ENCODE results near the gene NEURL1. TPM values are rescaled to one million over a fixed set of nuclear protein-coding genes. Genes with fewer than 3 reads are reported as not detected.

The NEURL1 gene
- total and polyA plus RNA-seq, 4 experiments from 2014 or later, result 0.76 to 0.96 (median 0.83) TPM

DNA sequence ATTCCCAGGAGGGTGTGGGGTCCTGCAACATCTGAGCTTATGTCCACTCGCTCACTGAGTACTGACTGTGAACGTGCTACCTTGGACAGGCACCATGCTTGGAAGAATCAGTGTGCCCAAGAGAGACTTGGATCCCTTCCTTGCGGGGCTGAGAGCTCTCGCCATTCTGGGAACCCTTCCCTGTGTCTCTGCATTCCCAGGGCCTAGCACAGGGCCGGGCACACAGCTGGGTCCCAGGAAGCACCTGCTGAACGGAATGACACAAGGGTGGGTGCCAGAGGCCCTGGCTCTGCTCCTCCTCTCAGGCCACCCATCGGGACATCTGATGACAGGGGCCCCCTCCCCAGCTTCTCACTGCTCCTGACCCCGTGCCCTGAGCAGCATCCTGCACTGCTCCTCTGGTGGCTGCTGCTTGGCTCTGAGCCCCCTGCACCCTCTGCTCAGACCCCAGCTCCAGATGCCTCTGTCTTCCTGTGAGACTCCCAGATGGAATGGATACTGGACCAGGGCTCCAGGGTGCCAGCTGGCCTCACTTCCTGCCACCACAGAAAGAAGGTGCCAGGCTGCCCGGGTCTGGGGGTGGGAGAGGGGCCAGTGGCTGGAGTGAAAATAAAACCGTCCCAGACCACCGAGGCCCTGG lies 129.6 kb downstream of the NEURL1 start:
- H3K4me1 ChIP-seq (ENCODE audit: insufficient read depth, low read length), result no peaks in the 10 kb centered on the region
- no peaks in the 10 kb centered on the region for H3K9me3 Mint-ChIP-seq
- H3K9me3 ChIP-seq (ENCODE audit: control insufficient read depth in 1 of 2, low read length in 2 of 2), result no peaks in the 10 kb centered on the region
- no peak overlapping the region for H3K4me3 Mint-ChIP-seq
- peaks cover 9 to 31% of the 10 kb centered on the region in 2 donors for H3K36me3 Mint-ChIP-seq
- no peaks in the 10 kb centered on the region for H3K27me3 Mint-ChIP-seq
- no peaks in the 10 kb centered on the region for H3K27me3 ChIP-seq (ENCODE audit: insufficient read depth, low read length)
- H3K27ac ChIP-seq (ENCODE audit: low read depth, low read length), result no peak overlapping the region
- no peak overlapping the region for H3K27ac Mint-ChIP-seq
- intact Hi-C loops (cut with micrococcal nuclease), result no loop called here
- ChIA-PET CTCF (ENCODE audit: partially characterized antibody) (no interaction called here), POLR2A (ENCODE audit: partially characterized antibody) (no interaction called here)
- no peak for DNase-seq
- H3K4me1 Mint-ChIP-seq, result no peaks in the 10 kb centered on the region
- peaks cover 5% of the 10 kb centered on the region for H3K36me3 ChIP-seq (ENCODE audit: insufficient read depth, low read length)
- no peak overlapping the region for H3K4me3 ChIP-seq (ENCODE audit: low read length in 2 of 2)

DNA sequence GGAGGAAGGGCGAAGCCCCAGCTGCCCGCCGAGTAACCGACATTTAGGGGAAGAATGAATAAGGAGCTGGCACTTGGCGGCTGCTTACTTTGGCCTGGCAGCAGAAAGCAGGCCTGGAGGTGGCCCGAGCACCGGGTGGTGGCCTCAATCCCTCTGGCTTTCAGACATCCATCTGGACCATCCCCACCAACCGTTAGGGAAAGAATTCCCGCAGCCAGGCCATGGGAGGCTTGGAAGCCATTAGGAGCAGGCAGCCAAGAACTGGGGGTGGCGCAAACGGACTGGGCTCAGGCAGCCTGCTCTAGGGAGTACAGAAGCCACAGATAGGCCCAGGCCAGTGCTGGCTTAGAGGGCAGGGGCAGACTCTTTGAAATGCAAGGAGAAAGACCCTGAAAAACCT lies 132.7 kb downstream of the NEURL1 start:
- Mint-ChIP-seq H3K9me3 (no peaks in the 10 kb centered on the region), H3K36me3 (peaks cover 4 to 26% of the 10 kb centered on the region in 2 donors), H3K4me1 (no peaks in the 10 kb centered on the region), H3K4me3 (no peak overlapping the region), H3K27me3 (no peaks in the 10 kb centered on the region), H3K27ac (no peak overlapping the region)
- H3K9me3 ChIP-seq (ENCODE audit: control insufficient read depth in 1 of 2, low read length in 2 of 2), result no peaks in the 10 kb centered on the region
- no peak overlapping the region for H3K4me3 ChIP-seq (ENCODE audit: low read length in 2 of 2)
- no peak overlapping the region for H3K27ac ChIP-seq (ENCODE audit: low read depth, low read length)
- ChIA-PET POLR2A (ENCODE audit: partially characterized antibody) (no interaction called here), CTCF (ENCODE audit: partially characterized antibody) (no interaction called here)
- H3K27me3 ChIP-seq (ENCODE audit: insufficient read depth, low read length), result no peaks in the 10 kb centered on the region
- no peak for DNase-seq
- H3K4me1 ChIP-seq (ENCODE audit: insufficient read depth, low read length), result no peaks in the 10 kb centered on the region
- no peaks in the 10 kb centered on the region for H3K36me3 ChIP-seq (ENCODE audit: insufficient read depth, low read length)
- intact Hi-C loops (cut with micrococcal nuclease), result no loop called here

DNA sequence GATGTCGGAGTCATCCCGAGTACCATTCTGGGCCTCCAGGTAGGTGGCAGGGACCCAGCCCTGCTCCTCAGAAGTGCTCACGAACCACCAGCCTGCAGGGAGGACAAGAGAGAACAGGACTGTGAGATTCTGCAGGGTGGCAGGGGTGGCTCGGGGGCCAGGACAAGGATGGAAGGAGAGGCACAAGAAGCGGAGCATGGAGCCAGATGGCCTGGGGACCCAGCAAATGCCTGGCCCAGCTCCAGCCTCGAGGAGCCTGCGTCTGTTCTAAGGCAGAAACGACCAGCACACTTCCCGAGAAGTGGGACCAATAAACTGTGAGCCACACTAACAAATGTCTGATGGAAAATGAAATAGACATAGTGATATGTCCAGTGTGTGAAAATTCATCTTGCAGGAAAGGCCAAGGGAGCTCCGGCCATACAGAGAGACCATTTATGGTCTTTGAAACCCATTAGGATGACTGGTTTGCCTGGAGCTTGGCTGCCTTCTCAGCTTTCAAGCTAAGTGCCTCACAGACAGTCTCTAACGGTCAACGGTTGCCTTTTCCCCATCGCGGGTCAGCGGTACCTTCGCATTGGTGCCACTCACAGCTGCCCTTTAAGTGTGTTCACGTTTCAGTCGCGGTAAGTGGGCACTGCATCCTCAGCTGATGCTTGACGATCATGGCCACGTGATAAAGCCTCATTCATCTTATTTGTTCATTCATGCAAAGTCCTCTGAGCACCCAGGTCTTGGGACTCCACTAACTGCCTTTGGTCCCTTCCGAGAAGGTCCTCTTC lies 133.8 kb downstream of the NEURL1 start:
- intact Hi-C loops (cut with micrococcal nuclease), result no loop called here
- no peak for DNase-seq
- no peaks in the 10 kb centered on the region for H3K27me3 Mint-ChIP-seq
- peak overlapping the region in 3 of 7 donors; percentile 25 to 64 (median 37) for H3K27ac Mint-ChIP-seq
- ChIA-PET CTCF (ENCODE audit: partially characterized antibody) (no interaction called here), POLR2A (ENCODE audit: partially characterized antibody) (no interaction called here)
- Histone ChIP-seq H3K4me3 (ENCODE audit: low read length in 2 of 2) (no peak overlapping the region), H3K9me3 (ENCODE audit: control insufficient read depth in 1 of 2, low read length in 2 of 2) (no peaks in the 10 kb centered on the region), H3K4me1 (ENCODE audit: insufficient read depth, low read length) (no peaks in the 10 kb centered on the region), H3K27me3 (ENCODE audit: insufficient read depth, low read length) (no peaks in the 10 kb centered on the region), H3K36me3 (ENCODE audit: insufficient read depth, low read length) (no peaks in the 10 kb centered on the region), H3K27ac (ENCODE audit: low read depth, low read length) (no peak overlapping the region)
- H3K36me3 Mint-ChIP-seq, result peaks cover 4 to 26% of the 10 kb centered on the region in 2 donors
- peaks cover 0 to 1% (median 0%) of the 10 kb centered on the region in 4 donors for H3K4me1 Mint-ChIP-seq
- no peak overlapping the region for H3K4me3 Mint-ChIP-seq
- no peaks in the 10 kb centered on the region for H3K9me3 Mint-ChIP-seq

DNA sequence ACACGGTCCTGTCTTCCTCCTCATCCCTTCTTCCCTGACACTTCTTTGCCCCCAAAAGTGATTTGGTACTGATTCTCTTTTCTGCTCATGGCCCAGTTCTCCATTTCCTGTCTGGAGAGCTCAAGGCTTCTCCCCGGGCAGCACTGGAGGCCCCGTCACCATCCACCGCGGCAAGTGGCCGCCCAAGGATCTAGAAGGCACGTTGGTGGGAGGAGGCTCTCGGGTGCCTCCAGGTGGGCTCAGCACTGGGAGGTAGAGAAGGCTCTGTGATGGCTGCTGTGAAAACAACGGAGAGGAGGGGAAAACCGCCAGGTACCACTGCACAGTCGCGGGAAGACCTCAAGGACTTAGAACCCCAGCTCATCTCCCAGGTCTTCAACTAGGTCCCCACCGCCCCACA lies 134.4 kb downstream of the NEURL1 start:
- ChIA-PET POLR2A (ENCODE audit: partially characterized antibody) (no interaction called here), CTCF (ENCODE audit: partially characterized antibody) (no interaction called here)
- H3K36me3 ChIP-seq (ENCODE audit: insufficient read depth, low read length), result no peaks in the 10 kb centered on the region
- no peaks in the 10 kb centered on the region for H3K4me1 ChIP-seq (ENCODE audit: insufficient read depth, low read length)
- Mint-ChIP-seq H3K27ac (peak overlapping the region in 1 of 7 donors; percentile 25), H3K4me1 (peaks cover 0 to 1% (median 0%) of the 10 kb centered on the region in 4 donors), H3K4me3 (no peak overlapping the region), H3K36me3 (peaks cover 4 to 26% of the 10 kb centered on the region in 2 donors), H3K27me3 (no peaks in the 10 kb centered on the region), H3K9me3 (no peaks in the 10 kb centered on the region)
- H3K27ac ChIP-seq (ENCODE audit: low read depth, low read length), result no peak overlapping the region
- no peaks in the 10 kb centered on the region for H3K9me3 ChIP-seq (ENCODE audit: control insufficient read depth in 1 of 2, low read length in 2 of 2)
- H3K27me3 ChIP-seq (ENCODE audit: insufficient read depth, low read length), result no peaks in the 10 kb centered on the region
- no peak overlapping the region for H3K4me3 ChIP-seq (ENCODE audit: low read length in 2 of 2)
- DNase-seq, result no peak
- intact Hi-C loops (cut with micrococcal nuclease), result no loop called here

DNA sequence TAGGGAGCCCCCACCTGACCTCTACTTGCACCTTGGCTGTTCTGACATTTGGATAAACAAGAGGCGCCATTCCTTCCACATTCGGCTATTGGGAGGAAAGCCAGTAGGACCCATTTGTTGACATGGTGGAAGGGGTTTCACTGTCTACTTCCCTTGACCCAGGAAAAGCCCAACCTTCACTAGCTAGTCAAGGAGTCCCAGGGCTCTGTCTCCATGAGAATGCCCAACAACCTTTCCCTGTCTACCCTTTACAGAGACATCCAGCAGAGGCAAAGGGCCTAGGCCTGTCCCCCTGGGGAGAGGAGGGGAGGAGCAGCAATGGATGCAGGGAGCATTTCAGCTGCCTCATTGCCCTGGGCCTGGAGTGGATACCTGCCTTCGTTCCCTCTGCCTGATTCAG lies 136.1 kb downstream of the NEURL1 start:
- Mint-ChIP-seq H3K27ac (no peak overlapping the region), H3K4me1 (peaks cover 0 to 1% (median 0%) of the 10 kb centered on the region in 4 donors), H3K27me3 (no peaks in the 10 kb centered on the region), H3K9me3 (no peaks in the 10 kb centered on the region), H3K36me3 (peaks cover 4 to 19% of the 10 kb centered on the region in 2 donors), H3K4me3 (no peak overlapping the region)
- H3K27me3 ChIP-seq (ENCODE audit: insufficient read depth, low read length), result no peaks in the 10 kb centered on the region
- H3K4me3 ChIP-seq (ENCODE audit: low read length in 2 of 2), result no peak overlapping the region
- H3K36me3 ChIP-seq (ENCODE audit: insufficient read depth, low read length), result no peaks in the 10 kb centered on the region
- H3K27ac ChIP-seq (ENCODE audit: low read depth, low read length), result no peak overlapping the region
- DNase-seq, result no peak
- ChIA-PET CTCF (ENCODE audit: partially characterized antibody) (no interaction called here), POLR2A (ENCODE audit: partially characterized antibody) (no interaction called here)
- H3K9me3 ChIP-seq (ENCODE audit: control insufficient read depth in 1 of 2, low read length in 2 of 2), result no peaks in the 10 kb centered on the region
- no peaks in the 10 kb centered on the region for H3K4me1 ChIP-seq (ENCODE audit: insufficient read depth, low read length)
- intact Hi-C loops (cut with micrococcal nuclease), result no loop called here

DNA sequence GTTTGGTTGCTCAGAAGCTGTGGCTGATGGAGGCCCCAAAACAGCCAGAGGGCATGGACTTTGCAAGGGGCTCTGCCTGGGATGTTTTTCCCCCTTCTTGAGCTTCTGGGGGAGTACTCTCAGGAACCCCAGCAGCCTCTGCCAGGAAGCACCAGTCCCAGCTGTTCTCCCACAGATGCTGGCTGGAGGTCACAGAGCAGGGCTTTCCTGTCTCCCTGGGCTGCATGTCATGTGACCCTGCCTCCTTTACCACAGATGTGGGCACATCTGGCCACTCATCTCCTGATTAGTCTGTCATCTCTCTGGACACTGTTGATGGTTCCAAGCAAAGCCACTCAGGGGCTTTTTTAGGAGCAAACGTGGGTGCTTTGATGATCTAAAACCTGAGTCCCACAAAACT lies 136.7 kb downstream of the NEURL1 start:
- peaks cover 0 to 1% (median 0%) of the 10 kb centered on the region in 4 donors for H3K4me1 Mint-ChIP-seq
- Histone ChIP-seq H3K4me1 (ENCODE audit: insufficient read depth, low read length) (no peaks in the 10 kb centered on the region), H3K27ac (ENCODE audit: low read depth, low read length) (no peak overlapping the region), H3K27me3 (ENCODE audit: insufficient read depth, low read length) (no peaks in the 10 kb centered on the region), H3K36me3 (ENCODE audit: insufficient read depth, low read length) (no peaks in the 10 kb centered on the region), H3K9me3 (ENCODE audit: control insufficient read depth in 1 of 2, low read length in 2 of 2) (no peaks in the 10 kb centered on the region), H3K4me3 (ENCODE audit: low read length in 2 of 2) (no peak overlapping the region)
- ChIA-PET CTCF (ENCODE audit: partially characterized antibody) (no interaction called here), POLR2A (ENCODE audit: partially characterized antibody) (no interaction called here)
- H3K4me3 Mint-ChIP-seq, result no peak overlapping the region
- no peak for DNase-seq
- no peaks in the 10 kb centered on the region for H3K9me3 Mint-ChIP-seq
- intact Hi-C loops (cut with micrococcal nuclease), result no loop called here
- H3K27ac Mint-ChIP-seq, result peak overlapping the region in 1 of 7 donors; percentile 51
- peaks cover 4 to 17% of the 10 kb centered on the region in 2 donors for H3K36me3 Mint-ChIP-seq
- H3K27me3 Mint-ChIP-seq, result no peaks in the 10 kb centered on the region

DNA sequence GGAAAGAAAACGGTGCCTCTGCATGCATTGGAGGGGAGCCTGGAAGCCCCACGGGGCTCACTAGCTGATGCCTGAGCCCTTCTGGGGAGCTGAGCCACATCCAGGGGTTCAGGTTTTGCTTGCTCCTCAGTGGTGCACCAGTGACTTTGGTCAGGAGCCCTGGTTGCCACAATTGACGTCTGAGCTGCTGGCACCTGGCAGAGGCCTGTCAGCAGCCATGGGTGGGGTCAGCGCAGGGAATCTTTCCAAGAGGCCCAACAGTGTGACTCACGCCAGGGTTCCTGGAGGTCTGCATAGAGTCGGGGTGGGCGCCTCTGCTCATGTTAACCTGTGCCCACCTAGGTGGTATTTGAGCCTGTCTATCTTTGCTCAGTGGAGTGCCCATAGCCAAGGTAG lies 138.7 kb downstream of the NEURL1 start:
- Histone ChIP-seq H3K27ac (ENCODE audit: low read depth, low read length) (no peak overlapping the region), H3K9me3 (ENCODE audit: control insufficient read depth in 1 of 2, low read length in 2 of 2) (no peaks in the 10 kb centered on the region), H3K27me3 (ENCODE audit: insufficient read depth, low read length) (no peaks in the 10 kb centered on the region), H3K36me3 (ENCODE audit: insufficient read depth, low read length) (no peaks in the 10 kb centered on the region), H3K4me3 (ENCODE audit: low read length in 2 of 2) (no peak overlapping the region), H3K4me1 (ENCODE audit: insufficient read depth, low read length) (no peaks in the 10 kb centered on the region)
- ChIA-PET CTCF (ENCODE audit: partially characterized antibody) (no interaction called here), POLR2A (ENCODE audit: partially characterized antibody) (no interaction called here)
- Mint-ChIP-seq H3K27me3 (no peaks in the 10 kb centered on the region), H3K9me3 (no peaks in the 10 kb centered on the region), H3K27ac (no peak overlapping the region), H3K36me3 (peaks cover 0 to 5% of the 10 kb centered on the region in 2 donors), H3K4me3 (no peak overlapping the region), H3K4me1 (peaks cover 0 to 1% (median 0%) of the 10 kb centered on the region in 4 donors)
- no peak for DNase-seq
- intact Hi-C loops (cut with micrococcal nuclease), result no loop called here

All from CD4-positive, alpha-beta memory T cell (primary cell).